Stomach (tissue), 9 donors: ENCODE data around the gene CCSER1. TPM values are rescaled to one million over a fixed set of nuclear protein-coding genes. Genes with fewer than 3 reads are reported as not detected.
A peak's percentile ranks its signal among the peaks of the same experiment; 100 is the strongest.

Experiments
- DNase-seq, 2 donors: peaks; one replicate each; pipeline versions ENCODE4 v3.0.0 to v3.0.0-alpha.2; 2013 to 2019
- H3K27ac ChIP-seq, 5 donors: fragments of 200-600 bp in 4 of 5; sonication (generic) in 4 of 5; one replicate each; pipeline ENCODE4 v1.5.1; 2013 to 2019; ENCODE audit warnings: mild to moderate bottlenecking in 1 of 5, moderate library complexity in 1 of 5
- H3K27me3 ChIP-seq, 3 donors: fragments of 200-600 bp; sonication (generic); one replicate each; pipeline ENCODE4 v1.5.1; 2017 to 2019; ENCODE audit warnings: mixed run types in 1 of 3
- H3K36me3 ChIP-seq, 4 donors: fragments of 200-600 bp; sonication (generic); 1 replicate in 3 of 4; 2 replicates in 1 of 4; pipeline ENCODE4 v1.5.1; 2016 to 2019
- H3K4me1 ChIP-seq, 4 donors: fragments of 200-600 bp; sonication (generic); one replicate each; pipeline ENCODE4 v1.5.1; 2016 to 2019
- H3K4me3 ChIP-seq, 4 donors: fragments of 200-600 bp; sonication (generic) in 3 of 4; one replicate each; pipeline ENCODE4 v1.5.1; 2016 to 2019; ENCODE audit warnings: mild to moderate bottlenecking in 1 of 4
- H3K9me3 ChIP-seq, 4 donors: fragments of 200-600 bp; sonication (generic); one replicate each; pipeline ENCODE4 v1.5.1; 2016 to 2019
- EP300 ChIP-seq: sonication (generic); formaldehyde crosslinking; IDR thresholded peaks from one replicate; pipeline ENCODE4 v1.6.1; 2017; ENCODE audit warnings: antibody characterized with exemption
- POLR2A ChIP-seq, 4 donors: fragments of 450-650 bp; IDR thresholded peaks; one replicate each; pipeline ENCODE4 v1.6.1; 2016; ENCODE audit warnings: antibody characterized with exemption in 4 of 4, control low read depth in 2 of 4, mild to moderate bottlenecking in 1 of 4, moderate library complexity in 1 of 4
- POLR2AphosphoS5 ChIP-seq, 3 donors: sonication (generic); formaldehyde crosslinking; IDR thresholded peaks; one replicate each; pipeline ENCODE4 v1.6.1; 2016; ENCODE audit warnings: antibody characterized with exemption in 3 of 3
- WGBS, 5 donors: extraction: QIAGEN DNeasy Blood & Tissue Kit in 3 of 5; methylation state at CpG; one replicate each; pipeline versions ENCODE4 v1.1.5 to v1.1.7; 2013 to 2018; 5-methylcytosine and 5-hydroxymethylcytosine counted together
- intact Hi-C: fragments of 100-400 bp; cut with DNase I; formaldehyde crosslinking; loops from one replicate; pipeline ENCODE4 v1.15.1; 2023; ENCODE audit warnings: low total_unique reads
- polyA plus RNA-seq, 3 donors: library from polyadenylated mRNA; stranded (reverse); fragments of 200-250 nt; gene quantifications; one replicate each; pipeline ENCODE4 v1.2.3, GENCODE V29; 2013
- total RNA-seq, 5 donors: library from RNA; depleted of rRNA; stranded (reverse); fragments of >200 nt; gene quantifications; one replicate each; pipeline versions ENCODE4 v1.1.0 to v1.2.3, GENCODE V29; 2014 to 2016
- TF ChIP-seq, protein P1 (sequence below), 7 experiments: fragments of 450-650 bp in 4 of 7; fragments of 200-600 bp in 3 of 7; sonication (generic) in 3 of 7; IDR thresholded peaks; one replicate each; pipeline ENCODE4 v1.5.1; 2016 to 2019; ENCODE audit warnings: antibody characterized with exemption in 7 of 7, control low read depth in 2 of 7, mild to moderate bottlenecking in 1 of 7
- donor health status: healthy with polysubstance abuse.
- donor health status: Bipolar disorder and iron deficiency.
- donor health status: healthy.

Gene CCSER1
- total and polyA plus RNA-seq, 8 donors = 0.33 to 149 (median 15.2) TPM

- no peaks in the 10 kb centered on the region for H3K36me3 ChIP-seq
- H3K4me3 ChIP-seq = no peak overlapping the region
- H3K4me1 ChIP-seq = no peaks in the 10 kb centered on the region
- H3K27ac ChIP-seq = no peak overlapping the region
- WGBS, 5 donors = 12 to 37% (median 22%) methylated on average over 1 of the region's 1 CpG
- peak in 1 of 2 donors; percentile 29 for DNase-seq
- no peaks in the 10 kb centered on the region for H3K27me3 ChIP-seq
- TF ChIP-seq EP300 = no peak
- no peak for TF ChIP-seq POLR2A (IDR thresholded peaks at IDR 0.05)
- TF ChIP-seq, protein P1, sequence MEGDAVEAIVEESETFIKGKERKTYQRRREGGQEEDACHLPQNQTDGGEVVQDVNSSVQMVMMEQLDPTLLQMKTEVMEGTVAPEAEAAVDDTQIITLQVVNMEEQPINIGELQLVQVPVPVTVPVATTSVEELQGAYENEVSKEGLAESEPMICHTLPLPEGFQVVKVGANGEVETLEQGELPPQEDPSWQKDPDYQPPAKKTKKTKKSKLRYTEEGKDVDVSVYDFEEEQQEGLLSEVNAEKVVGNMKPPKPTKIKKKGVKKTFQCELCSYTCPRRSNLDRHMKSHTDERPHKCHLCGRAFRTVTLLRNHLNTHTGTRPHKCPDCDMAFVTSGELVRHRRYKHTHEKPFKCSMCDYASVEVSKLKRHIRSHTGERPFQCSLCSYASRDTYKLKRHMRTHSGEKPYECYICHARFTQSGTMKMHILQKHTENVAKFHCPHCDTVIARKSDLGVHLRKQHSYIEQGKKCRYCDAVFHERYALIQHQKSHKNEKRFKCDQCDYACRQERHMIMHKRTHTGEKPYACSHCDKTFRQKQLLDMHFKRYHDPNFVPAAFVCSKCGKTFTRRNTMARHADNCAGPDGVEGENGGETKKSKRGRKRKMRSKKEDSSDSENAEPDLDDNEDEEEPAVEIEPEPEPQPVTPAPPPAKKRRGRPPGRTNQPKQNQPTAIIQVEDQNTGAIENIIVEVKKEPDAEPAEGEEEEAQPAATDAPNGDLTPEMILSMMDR (IDR thresholded peaks at IDR 0.05) = no peak
- no peak for TF ChIP-seq POLR2AphosphoS5 (IDR thresholded peaks at IDR 0.05)
- intact Hi-C loops = no loop called here
- H3K9me3 ChIP-seq = no peaks in the 10 kb centered on the region
These were observed 14.9 kb downstream of the CCSER1 start for GRCh38 chr4:90142081-90142480.

GRCh38 chr4:90145319-90145718 is 18.1 kb downstream of the CCSER1 start:
- DNase-seq = no peak
- Histone ChIP-seq H3K9me3 (no peaks in the 10 kb centered on the region), H3K36me3 (no peaks in the 10 kb centered on the region), H3K4me1 (no peaks in the 10 kb centered on the region), H3K27me3 (no peaks in the 10 kb centered on the region), H3K4me3 (no peak overlapping the region), H3K27ac (no peak overlapping the region)
- 69 to 79% (median 77%) methylated on average over 2 of the region's 2 CpGs for WGBS, 5 donors
- intact Hi-C loops = no loop called here
- no peak for TF ChIP-seq POLR2AphosphoS5 (IDR thresholded peaks at IDR 0.05)
- no peak for TF ChIP-seq EP300
- TF ChIP-seq, protein P1 (IDR thresholded peaks at IDR 0.05) = no peak
- no peak for TF ChIP-seq POLR2A (IDR thresholded peaks at IDR 0.05)

DNA sequence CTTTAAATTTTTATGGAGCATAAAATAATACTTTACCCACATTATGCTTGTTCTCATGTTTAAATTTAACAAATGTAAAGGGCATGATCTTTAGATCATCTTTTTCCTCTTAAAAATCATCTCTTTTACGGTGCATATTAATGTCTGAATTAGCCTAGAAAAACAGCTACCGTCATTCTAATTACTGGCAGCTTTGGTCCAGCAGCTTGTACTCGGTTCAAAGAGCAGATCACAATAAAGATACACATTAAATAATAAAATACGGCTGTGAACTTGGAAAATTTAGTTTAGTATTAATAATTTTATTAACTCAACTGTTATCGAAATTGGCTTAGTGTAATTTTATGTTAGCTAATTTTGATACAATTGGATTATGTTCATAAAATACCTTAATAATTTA is 19.1 kb downstream of the CCSER1 start:
- intact Hi-C loops = no loop called here
- Histone ChIP-seq H3K27me3 (no peaks in the 10 kb centered on the region), H3K36me3 (no peaks in the 10 kb centered on the region), H3K27ac (no peak overlapping the region), H3K4me3 (no peak overlapping the region), H3K4me1 (no peaks in the 10 kb centered on the region), H3K9me3 (no peaks in the 10 kb centered on the region)
- TF ChIP-seq POLR2A (IDR thresholded peaks at IDR 0.05) = no peak
- TF ChIP-seq, protein P1 (IDR thresholded peaks at IDR 0.05) = no peak
- TF ChIP-seq EP300 = no peak
- TF ChIP-seq POLR2AphosphoS5 (IDR thresholded peaks at IDR 0.05) = no peak
- WGBS, 5 donors = 76 to 87% (median 80%) methylated on average over 5 of the region's 5 CpGs
- no peak for DNase-seq

- intact Hi-C loops = no loop called here
- whole genome bisulfite sequencing, 5 donors = 41 to 72% (median 59%) methylated on average over 2 of the region's 2 CpGs
These were observed 21.5 kb downstream of the CCSER1 start for GRCh38 chr4:90148574-90149148.

More at GRCh38 chr4:90148574-90149148, 21.5 kb downstream of the CCSER1 start:
- H3K9me3 ChIP-seq = no peaks in the 10 kb centered on the region
- no peaks in the 10 kb centered on the region for H3K4me1 ChIP-seq
- no peaks in the 10 kb centered on the region for H3K36me3 ChIP-seq
- TF ChIP-seq, protein P1 (IDR thresholded peaks at IDR 0.05) = no peak
- TF ChIP-seq POLR2AphosphoS5 (IDR thresholded peaks at IDR 0.05) (no peak), POLR2A (IDR thresholded peaks at IDR 0.05) (no peak), EP300 (no peak)
- no peaks in the 10 kb centered on the region for H3K27me3 ChIP-seq
- H3K4me3 ChIP-seq = no peak overlapping the region
- H3K27ac ChIP-seq = no peak overlapping the region
- peak in 1 of 2 donors; percentile 12 for DNase-seq
